HFF-Myc (cell line): Measurements from ENCODE around the gene MMD.
"Not testable (repeated sequence)": the region's sequence is repeated elsewhere in the genome, so short reads cannot be mapped to it uniquely, and the experiment has no call there.

Experiments used
- DNase-seq: peaks from one replicate; pipeline ENCODE4 v3.0.0-alpha.2; 2011; ENCODE audit warnings: low read depth; ENCODE audit errors: extremely low read depth
- H3K4me3 ChIP-seq: replicated peaks from 2 replicates; pipeline ENCODE4 v1.5.1; 2011; ENCODE audit warnings: low read depth, mild to moderate bottlenecking, control low read depth, low read length
- CTCF ChIP-seq: IDR thresholded peaks from 2 replicates; pipeline ENCODE4 v1.5.1; 2012; ENCODE audit warnings: mild to moderate bottlenecking, low read depth, low read length, control low read depth; ENCODE audit errors: missing control alignments

The MMD gene

DNA sequence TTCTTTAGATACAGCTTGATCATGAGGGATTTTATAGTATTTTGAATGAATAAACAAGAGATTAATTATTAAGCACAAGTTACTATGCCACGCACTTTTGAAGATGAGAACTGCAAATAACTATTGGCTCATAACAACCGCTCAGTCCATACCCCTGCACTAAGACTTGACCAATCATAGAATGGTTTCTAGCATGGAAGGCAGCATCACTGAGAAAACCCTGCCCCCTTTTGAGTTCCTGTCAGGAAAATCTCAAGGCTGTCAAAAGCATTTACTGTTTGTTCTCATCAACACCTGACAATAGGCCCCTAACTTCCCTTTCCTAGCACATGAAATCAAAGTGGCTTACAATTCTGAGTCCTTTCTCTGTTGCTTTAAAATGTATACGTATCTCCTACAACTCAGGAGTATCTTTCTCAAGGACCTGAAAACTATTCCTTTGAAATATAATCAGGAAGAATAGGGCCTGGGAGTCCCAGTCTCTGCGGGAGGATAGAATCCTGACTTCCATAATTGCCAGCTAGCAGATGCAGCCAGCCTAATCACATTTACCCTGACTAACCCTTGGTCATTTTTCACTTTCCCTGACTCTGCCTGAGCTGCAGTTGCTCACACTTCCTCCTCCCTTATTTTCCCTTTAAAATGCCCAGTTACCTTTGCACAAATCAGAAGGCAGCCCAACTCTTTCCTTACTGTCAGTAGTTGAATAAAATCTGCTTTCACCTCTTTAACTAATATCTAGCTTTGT lies 9.1 kb upstream of the MMD start:
- no peak for TF ChIP-seq CTCF
- no peak for DNase-seq

DNA sequence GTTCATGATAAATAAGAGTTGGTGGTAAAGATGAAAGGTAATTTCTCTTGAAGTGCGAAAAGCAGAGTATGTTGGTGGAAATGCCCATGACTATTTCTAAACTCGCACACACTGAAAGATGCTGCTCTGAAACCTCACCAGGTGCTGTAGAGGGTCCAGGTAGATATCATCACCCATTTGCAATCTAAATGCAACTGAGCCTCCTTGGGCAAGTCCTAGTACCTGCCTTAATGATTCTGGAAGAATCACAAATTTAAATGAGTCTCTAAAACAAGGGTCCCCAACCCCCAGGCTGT lies 5.9 kb upstream of the MMD start:
- DNase-seq, result no peak
- no peak overlapping the region for H3K4me3 ChIP-seq
- TF ChIP-seq CTCF, result no peak

More for the DNA sequence above, 9.1 kb upstream of the MMD start:
- H3K4me3 ChIP-seq, result no peak overlapping the region

GRCh38 chr17:55426851-55427586 lies 5.4 kb upstream of the MMD start:
- no peak for DNase-seq

GRCh38 chr17:55424893-55425540 lies 3.4 kb upstream of the MMD start:
- DNase-seq, result no peak
- H3K4me3 ChIP-seq, result no peak overlapping the region
- no peak for TF ChIP-seq CTCF

More at GRCh38 chr17:55426851-55427586, 5.4 kb upstream of the MMD start:
- no peak for TF ChIP-seq CTCF
- no peak overlapping the region for H3K4me3 ChIP-seq

- no peak for DNase-seq
- no peak for TF ChIP-seq CTCF
Measured at GRCh38 chr17:55423535-55423934, 1.9 kb upstream of the MMD start.

GRCh38 chr17:55422828-55423164 lies 1.2 kb upstream of the MMD start:
- not testable (repeated sequence) for H3K4me3 ChIP-seq

More at GRCh38 chr17:55423535-55423934, 1.9 kb upstream of the MMD start:
- no peak overlapping the region for H3K4me3 ChIP-seq

DNA sequence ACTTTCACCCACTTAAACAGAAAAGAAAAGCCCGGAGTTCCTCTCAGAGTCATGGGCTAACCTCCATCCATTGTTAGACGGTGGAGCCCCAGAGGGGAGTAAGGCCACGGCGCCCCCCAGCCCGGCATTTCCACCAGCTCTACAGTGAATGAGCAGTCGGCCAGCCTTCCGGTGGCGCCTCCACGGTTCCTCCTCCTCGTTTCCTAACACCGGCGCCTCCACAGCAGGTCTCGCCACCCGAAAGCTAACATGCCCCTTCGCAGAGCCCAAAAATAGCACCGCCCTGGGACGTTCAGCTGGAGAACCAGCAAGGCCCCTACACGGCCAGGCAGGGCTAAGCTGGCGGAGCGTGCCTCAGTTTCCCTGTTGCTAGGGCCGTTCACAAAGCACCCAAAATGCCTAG lies 858 bp downstream of the MMD start:
- TF ChIP-seq CTCF, result no peak
- peak overlapping the region; percentile 83 for H3K4me3 ChIP-seq
- no peak for DNase-seq

More at GRCh38 chr17:55422828-55423164, 1.2 kb upstream of the MMD start:
- DNase-seq, result not testable (repeated sequence)
